K562 (cell line): Measurements from ENCODE around the gene MAN1A1. TPM values are rescaled to one million over a fixed set of nuclear protein-coding genes. Genes with fewer than 3 reads are reported as not detected.

Experiments
- ATAC-seq: fragments of 200-7000 bp; cut with Tn5 transposase; 3 replicates; pipeline ENCODE4 v1.9.1; 2020; ENCODE audit warnings: moderate library complexity
- BruUV-seq: library from RNA; stranded (reverse); fragments of 400-500 nt; replicated peaks from 2 replicates; lab custom pipeline; 2021; lab: Mats Ljungman, UMichigan
- CTCF ChIA-PET: fragments of 300-600 bp; formaldehyde crosslinking; extraction: SDS; loops from one replicate; lab custom pipeline; 2021; ENCODE audit warnings: low intra/inter-chr PET ratio; lab: Yijun Ruan, JAX
- POLR2A ChIA-PET: fragments of 300-600, 350-650 bp; sonication (Branson Sonifier 250); formaldehyde crosslinking; extraction: SDS; loops from one replicate; lab custom pipeline; 2021; ENCODE audit warnings: antibody characterized with exemption, inconsistent platforms; lab: Yijun Ruan, JAX
- DNase-seq, 4 experiments: peaks; one replicate each; pipeline versions ENCODE4 v3.0.0 to v3.0.0-alpha.2; 2011 to 2018; ENCODE audit warnings: low spot score in 3 of 4, mixed read lengths in 3 of 4; ENCODE audit errors: extremely low read depth in 1 of 4
- FAIRE-seq: peaks from 2 replicates; lab custom pipeline; 2011; peaks lifted over from hg19 to GRCh38; lab: Jason Lieb, UNC
- H2AFZ ChIP-seq: 2 replicates; pipeline ENCODE4 v1.6.0; 2011; ENCODE audit warnings: low read depth, low read length, control low read depth, inconsistent platforms
- H3K27ac ChIP-seq: fragments of 200-600 bp; 3 replicates; pipeline ENCODE4 v1.8.0; 2011; ENCODE audit warnings: low read depth, mild to moderate bottlenecking, control low read depth, inconsistent platforms, low read length, moderate library complexity, mixed read lengths; ENCODE audit errors: extremely low read depth
- H3K27me3 ChIP-seq, 2 experiments: fragments of 300-600 bp in 1 of 2; 2 replicates in 1 of 2; 3 replicates in 1 of 2; pipeline versions ENCODE4 v1.6.0 to v1.8.0; 2011; ENCODE audit warnings: inconsistent platforms in 2 of 2, low read length in 2 of 2, mild to moderate bottlenecking in 1 of 2, mixed read lengths in 1 of 2, moderate library complexity in 1 of 2; ENCODE audit not compliant: control insufficient read depth in 2 of 2, insufficient read depth in 2 of 2
- H3K36me3 ChIP-seq: fragments of 300-600 bp; 3 replicates; pipeline ENCODE4 v1.8.0; 2011; ENCODE audit warnings: mild to moderate bottlenecking, low read length, inconsistent platforms; ENCODE audit not compliant: control insufficient read depth, insufficient read depth
- H3K4me1 ChIP-seq, 2 experiments: fragments of 200-600 bp in 1 of 2; replicated peaks in 1 of 2; 2 replicates in 1 of 2; 3 replicates in 1 of 2; pipeline versions ENCODE4 v1.5.1 to v1.8.0; 2011; ENCODE audit warnings: inconsistent platforms in 2 of 2, low read length in 2 of 2, mild to moderate bottlenecking in 1 of 2, mixed read lengths in 1 of 2, moderate library complexity in 1 of 2; ENCODE audit not compliant: control insufficient read depth in 2 of 2, insufficient read depth in 2 of 2
- H3K4me2 ChIP-seq: 2 replicates; pipeline ENCODE4 v1.6.1; 2011; ENCODE audit warnings: low read length, control low read depth, inconsistent platforms, mixed read lengths; ENCODE audit not compliant: insufficient read depth
- H3K4me3 ChIP-seq: fragments of 200-600 bp; sonication (generic), shearing (Covaris generic); 2 replicates; pipeline ENCODE4 v1.5.1; 2016; ENCODE audit warnings: control low read depth, inconsistent platforms
- H3K79me2 ChIP-seq: fragments of 200-600 bp; 3 replicates; pipeline ENCODE4 v1.8.0; 2011; ENCODE audit warnings: low read length, inconsistent platforms; ENCODE audit not compliant: control insufficient read depth, insufficient read depth
- H3K9ac ChIP-seq, 2 experiments: 2 replicates each; pipeline versions ENCODE4 v1.6.0 to v1.6.1; 2011; ENCODE audit warnings: low read depth in 2 of 2, low read length in 2 of 2, control low read depth in 1 of 2, inconsistent platforms in 1 of 2, mild to moderate bottlenecking in 1 of 2, mixed read lengths in 1 of 2; ENCODE audit not compliant: insufficient read depth in 1 of 2
- H3K9me1 ChIP-seq: one replicate; pipeline ENCODE4 v1.6.0; 2011; ENCODE audit warnings: inconsistent platforms, mild to moderate bottlenecking, low read length, moderate library complexity; ENCODE audit not compliant: control insufficient read depth, insufficient read depth
- H3K9me3 ChIP-seq: replicated peaks from 2 replicates; pipeline ENCODE4 v1.5.1; 2011; ENCODE audit warnings: low read depth, low read length, inconsistent platforms; ENCODE audit not compliant: control insufficient read depth, insufficient read depth
- H4K20me1 ChIP-seq: replicated peaks from 2 replicates; pipeline ENCODE4 v1.6.1; 2011; ENCODE audit warnings: low read length, inconsistent platforms, mixed read lengths; ENCODE audit not compliant: control insufficient read depth, insufficient read depth
- HLTF ChIP-seq: fragments of 450-650 bp; IDR thresholded peaks from 2 replicates; pipeline ENCODE4 v1.6.1; 2016
- NFRKB ChIP-seq: fragments of 450-650 bp; IDR thresholded peaks from 2 replicates; pipeline ENCODE4 v1.6.1; 2016; ENCODE audit warnings: low read depth
- POLR2H ChIP-seq: IDR thresholded peaks from 2 replicates; pipeline ENCODE4 v1.6.1; 2016; ENCODE audit warnings: missing genetic modification characterization, low read depth, mild to moderate bottlenecking, control low read depth, missing compliant biosample characterization, moderate library complexity
- SAP30 ChIP-seq: fragments of 200-600 bp; sonication (generic); IDR thresholded peaks from 2 replicates; pipeline ENCODE4 v1.6.1; 2012; ENCODE audit warnings: borderline replicate concordance, low read depth, mild to moderate bottlenecking, moderate library complexity, low read length, control low read depth, inconsistent platforms; ENCODE audit not compliant: insufficient read depth, poor library complexity, severe bottlenecking
- TEAD2 ChIP-seq: fragments of 450-650 bp; IDR thresholded peaks from 2 replicates; pipeline ENCODE4 v1.6.1; 2016; ENCODE audit warnings: missing genetic modification characterization, control low read depth, missing compliant biosample characterization
- WGBS: fragments of 100-300 bp; shearing (Covaris generic); methylation state at CpG from one replicate; pipeline ENCODE4 v1.1.6; 2016; ENCODE audit warnings: low coverage, mixed read lengths; ENCODE audit not compliant: insufficient coverage; ENCODE audit errors: missing lambda C conversion rate; 5-methylcytosine and 5-hydroxymethylcytosine counted together
- in situ Hi-C: fragments of 300-500 bp; cut with MboI; formaldehyde crosslinking; loops from 4 replicates; pipeline ENCODE4 v1.15.0; 2018; ENCODE audit warnings: inconsistent platforms, mixed read lengths
- intact Hi-C: fragments of 100-400 bp; cut with micrococcal nuclease; formaldehyde crosslinking; loops from 2 replicates; pipeline ENCODE4 v1.14.2; 2022
- polyA plus RNA-seq, 8 experiments: library from polyadenylated mRNA; depleted of rRNA in 4 of 8; stranded (reverse) in 5 of 8; unstranded in 3 of 8; fragments of >200 nt; fragmentation: Nextera tagmentation in 2 of 8; fragmentation: Illumina TruSeq in 1 of 8; extraction: Ambion mirVana in 2 of 8; extraction: Trizol in 1 of 8; gene quantifications; 2 replicates each; pipeline versions ENCODE4 v1.2.1 to v1.2.3, GENCODE V29; 2011 to 2014; ENCODE audit warnings: inconsistent platforms in 1 of 8, missing spikeins in 1 of 8
- total RNA-seq, 7 experiments: library from RNA; depleted of rRNA in 6 of 7; stranded (reverse); fragments of >200 nt in 6 of 7; fragmentation: Illumina TruSeq in 2 of 7; extraction: Trizol in 2 of 7; gene quantifications; 2 replicates each; pipeline versions ENCODE4 v1.2.1 to v1.2.3, GENCODE V29; 2011 to 2021; ENCODE audit warnings: low replicate concordance in 1 of 7
- TF ChIP-seq, protein P1 (sequence below): sonication (generic); IDR thresholded peaks from 2 replicates; pipeline ENCODE4 v1.6.1; 2016
- TF ChIP-seq, protein P2 (sequence below): fragments of 200-400 bp; formaldehyde crosslinking; IDR thresholded peaks from 2 replicates; pipeline ENCODE4 v1.6.1; 2017; ENCODE audit warnings: mild to moderate bottlenecking, low read depth, low read length, moderate library complexity
- TF ChIP-seq, protein P3 (sequence below): fragments of 200-800 bp; sonication (Bioruptor generic); IDR thresholded peaks from 2 replicates; pipeline ENCODE4 v1.6.1; 2017; ENCODE audit warnings: missing genetic modification characterization, missing compliant biosample characterization
- TF ChIP-seq, protein P4 (sequence below): sonication (generic); formaldehyde crosslinking; IDR thresholded peaks from 2 replicates; pipeline ENCODE4 v1.8.0; 2022; ENCODE audit warnings: mild to moderate bottlenecking, missing genetic modification reagents

The MAN1A1 gene
- total and polyA plus RNA-seq, 9 of the 15 experiments (the other 6 are each of a cell fraction or from before 2014, with no cell fraction given): 24.5 to 78.4 (median 59.7) TPM

GRCh38 chr6:119307056-119307455 is 42.5 kb downstream of the MAN1A1 start:
- TF ChIP-seq, protein P1, sequence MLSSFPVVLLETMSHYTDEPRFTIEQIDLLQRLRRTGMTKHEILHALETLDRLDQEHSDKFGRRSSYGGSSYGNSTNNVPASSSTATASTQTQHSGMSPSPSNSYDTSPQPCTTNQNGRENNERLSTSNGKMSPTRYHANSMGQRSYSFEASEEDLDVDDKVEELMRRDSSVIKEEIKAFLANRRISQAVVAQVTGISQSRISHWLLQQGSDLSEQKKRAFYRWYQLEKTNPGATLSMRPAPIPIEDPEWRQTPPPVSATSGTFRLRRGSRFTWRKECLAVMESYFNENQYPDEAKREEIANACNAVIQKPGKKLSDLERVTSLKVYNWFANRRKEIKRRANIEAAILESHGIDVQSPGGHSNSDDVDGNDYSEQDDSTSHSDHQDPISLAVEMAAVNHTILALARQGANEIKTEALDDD: no peak
- 0 out of 2 replicates have a peak, but pooled peaks have one; percentile 6 for TF ChIP-seq POLR2H (tag)
- TF ChIP-seq, all 486 proteins: peak for 1
- WGBS: 22% methylated on average over 1 of the region's 1 CpG
- H3K4me2 ChIP-seq: no peak overlapping the region; the same call in 1 of the 2 replicates
- intact Hi-C loops (no loop called here), in situ Hi-C loops (no loop called here)
- H3K9me3 ChIP-seq: no peaks in the 10 kb centered on the region
- ChIA-PET POLR2A (no interaction called here), CTCF (no interaction called here)
- H3K27me3 ChIP-seq: no peaks in the 10 kb centered on the region
- H3K27ac ChIP-seq: peak overlapping the region; percentile 91; the same call in 2 of the 3 replicates
- no peak overlapping the region for H3K4me3 ChIP-seq
- no peak for DNase-seq
- no TSS peak for BruUV-seq
- H2AFZ ChIP-seq: no peak overlapping the region
- H3K79me2 ChIP-seq: peaks cover 100% of the 10 kb centered on the region
- H3K36me3 ChIP-seq: peaks cover 84% of the 10 kb centered on the region
- H3K9ac ChIP-seq: peak overlapping the region in 1 of 2 experiments; percentile 49; a peak in 1 of 4 replicates
- FAIRE-seq: no peak
- H3K9me1 ChIP-seq: no peaks in the 10 kb centered on the region
- H4K20me1 ChIP-seq: no peaks in the 10 kb centered on the region
- peaks cover 25 to 80% of the 10 kb centered on the region in 2 experiments for H3K4me1 ChIP-seq
- no peak for ATAC-seq

DNA sequence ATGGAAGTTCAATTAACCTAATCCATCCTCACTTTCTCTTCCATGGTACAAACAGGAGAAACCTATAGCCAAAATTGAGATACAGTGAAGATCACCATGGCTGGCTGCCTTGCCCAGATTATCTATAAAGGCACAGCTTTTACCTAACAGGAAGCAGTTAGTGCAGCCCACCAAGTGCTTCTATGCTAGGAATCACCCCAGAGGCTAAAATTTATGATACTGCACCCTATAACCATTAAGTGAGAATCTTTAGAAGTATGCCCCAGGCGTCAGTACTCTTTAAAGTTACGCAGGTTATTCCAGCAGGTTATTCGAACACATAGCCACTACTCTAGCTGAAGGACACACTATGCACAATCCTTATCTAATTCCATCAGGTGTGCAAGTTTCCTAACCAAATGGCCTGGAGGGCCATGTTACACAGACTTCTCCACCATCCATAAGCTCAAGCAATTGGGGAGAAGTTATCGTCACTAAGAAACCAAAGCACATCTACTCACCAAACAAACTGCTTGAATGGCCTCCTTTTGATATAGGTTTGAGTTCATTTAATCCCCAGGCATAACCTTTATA is 43.1 kb downstream of the MAN1A1 start:
- ChIA-PET POLR2A (interaction anchor here (1.3 to 2.2 kb wide), 3 partner anchors 8 to 11 kb away, joined by 3 to 8 read pairs (median 6); no protein-coding TSS in a partner anchor), CTCF (no interaction called here)
- intact Hi-C loops: no loop called here
- no peak for TF ChIP-seq TEAD2 (tag)
- TF ChIP-seq, protein P2, sequence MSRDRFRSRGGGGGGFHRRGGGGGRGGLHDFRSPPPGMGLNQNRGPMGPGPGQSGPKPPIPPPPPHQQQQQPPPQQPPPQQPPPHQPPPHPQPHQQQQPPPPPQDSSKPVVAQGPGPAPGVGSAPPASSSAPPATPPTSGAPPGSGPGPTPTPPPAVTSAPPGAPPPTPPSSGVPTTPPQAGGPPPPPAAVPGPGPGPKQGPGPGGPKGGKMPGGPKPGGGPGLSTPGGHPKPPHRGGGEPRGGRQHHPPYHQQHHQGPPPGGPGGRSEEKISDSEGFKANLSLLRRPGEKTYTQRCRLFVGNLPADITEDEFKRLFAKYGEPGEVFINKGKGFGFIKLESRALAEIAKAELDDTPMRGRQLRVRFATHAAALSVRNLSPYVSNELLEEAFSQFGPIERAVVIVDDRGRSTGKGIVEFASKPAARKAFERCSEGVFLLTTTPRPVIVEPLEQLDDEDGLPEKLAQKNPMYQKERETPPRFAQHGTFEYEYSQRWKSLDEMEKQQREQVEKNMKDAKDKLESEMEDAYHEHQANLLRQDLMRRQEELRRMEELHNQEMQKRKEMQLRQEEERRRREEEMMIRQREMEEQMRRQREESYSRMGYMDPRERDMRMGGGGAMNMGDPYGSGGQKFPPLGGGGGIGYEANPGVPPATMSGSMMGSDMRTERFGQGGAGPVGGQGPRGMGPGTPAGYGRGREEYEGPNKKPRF: no peak
- TF ChIP-seq SAP30: no peak
- no peak for TF ChIP-seq HLTF
- TF ChIP-seq, protein P3, sequence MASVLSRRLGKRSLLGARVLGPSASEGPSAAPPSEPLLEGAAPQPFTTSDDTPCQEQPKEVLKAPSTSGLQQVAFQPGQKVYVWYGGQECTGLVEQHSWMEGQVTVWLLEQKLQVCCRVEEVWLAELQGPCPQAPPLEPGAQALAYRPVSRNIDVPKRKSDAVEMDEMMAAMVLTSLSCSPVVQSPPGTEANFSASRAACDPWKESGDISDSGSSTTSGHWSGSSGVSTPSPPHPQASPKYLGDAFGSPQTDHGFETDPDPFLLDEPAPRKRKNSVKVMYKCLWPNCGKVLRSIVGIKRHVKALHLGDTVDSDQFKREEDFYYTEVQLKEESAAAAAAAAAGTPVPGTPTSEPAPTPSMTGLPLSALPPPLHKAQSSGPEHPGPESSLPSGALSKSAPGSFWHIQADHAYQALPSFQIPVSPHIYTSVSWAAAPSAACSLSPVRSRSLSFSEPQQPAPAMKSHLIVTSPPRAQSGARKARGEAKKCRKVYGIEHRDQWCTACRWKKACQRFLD (CRISPR knock-in tag): no peak
- TF ChIP-seq NFRKB: no peak
- TF ChIP-seq, protein P4, sequence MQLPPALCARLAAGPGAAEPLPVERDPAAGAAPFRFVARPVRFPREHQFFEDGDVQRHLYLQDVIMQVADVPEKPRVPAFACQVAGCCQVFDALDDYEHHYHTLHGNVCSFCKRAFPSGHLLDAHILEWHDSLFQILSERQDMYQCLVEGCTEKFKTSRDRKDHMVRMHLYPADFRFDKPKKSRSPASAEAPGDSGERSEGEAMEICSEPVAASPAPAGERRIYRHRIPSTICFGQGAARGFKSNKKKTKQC (CRISPR knock-in tag): no peak

More for the DNA sequence above, 43.1 kb downstream of the MAN1A1 start:
- no peak overlapping the region; the same call in 1 of the 2 replicates for H3K4me2 ChIP-seq
- BruUV-seq: no TSS peak
- H3K9ac ChIP-seq: no peak overlapping the region
- WGBS: 61% methylated on average over 4 of the region's 4 CpGs
- peak; percentile 57 for FAIRE-seq
- H4K20me1 ChIP-seq: no peaks in the 10 kb centered on the region
- DNase-seq: peak in 1 of 4 experiments; percentile 62
- H3K4me1 ChIP-seq: peaks cover 23 to 75% of the 10 kb centered on the region in 2 experiments
- no peaks in the 10 kb centered on the region for H3K27me3 ChIP-seq
- peak; percentile 12 for ATAC-seq
- in situ Hi-C loops: no loop called here
- peaks cover 90% of the 10 kb centered on the region for H3K36me3 ChIP-seq
- H3K9me3 ChIP-seq: no peaks in the 10 kb centered on the region
- no peak overlapping the region for H3K4me3 ChIP-seq
- H3K27ac ChIP-seq: peak overlapping the region; percentile 91
- H2AFZ ChIP-seq: no peak overlapping the region
- H3K79me2 ChIP-seq: peaks cover 100% of the 10 kb centered on the region
- no peaks in the 10 kb centered on the region for H3K9me1 ChIP-seq
